IMR-90 (cell line): ENCODE measurements around the gene GRIK1. TPM values are rescaled to one million over a fixed set of nuclear protein-coding genes. Genes with fewer than 3 reads are reported as not detected.

Experiments used
- ATAC-seq: fragments of 200-7000 bp; cut with Tn5 transposase; 2 replicates; pipeline ENCODE4 v1.9.1; 2020; ENCODE audit warnings: low read depth, mild to moderate bottlenecking, moderate library complexity
- BruUV-seq: library from RNA; stranded (reverse); fragments of 400-500 nt; replicated peaks from 2 replicates; lab custom pipeline; 2021; lab: Mats Ljungman, UMichigan
- CTCF ChIA-PET: fragments of 300-600 bp; formaldehyde crosslinking; extraction: SDS; loops from one replicate; lab custom pipeline; 2021; ENCODE audit warnings: antibody characterized with exemption; lab: Yijun Ruan, JAX
- POLR2A ChIA-PET: fragments of 300-600 bp; sonication (Branson Sonifier 250); formaldehyde crosslinking; loops from one replicate; lab custom pipeline; 2022; ENCODE audit warnings: antibody characterized with exemption; ENCODE audit not compliant: unreplicated experiment; lab: Charles Lee
- DNase-seq: peaks from one replicate; pipeline ENCODE4 v3.0.0; 2013
- H2AFZ ChIP-seq: replicated peaks from 2 replicates; pipeline ENCODE3; 2013; ENCODE audit warnings: low read length, mild to moderate bottlenecking; ENCODE audit not compliant: poor library complexity
- H2AK5ac ChIP-seq: 2 replicates; pipeline ENCODE4 v1.6.1; 2013; ENCODE audit warnings: low read depth, low read length, inconsistent platforms
- H2AK9ac ChIP-seq: replicated peaks from 2 replicates; pipeline ENCODE3; 2013; ENCODE audit warnings: mild to moderate bottlenecking, low read depth, low read length, moderate library complexity; ENCODE audit not compliant: poor library complexity
- H2BK120ac ChIP-seq: 2 replicates; pipeline ENCODE4 v1.6.1; 2013; ENCODE audit warnings: low read depth, low read length, inconsistent platforms
- H2BK15ac ChIP-seq: 3 replicates; pipeline ENCODE4 v1.6.1; 2013; ENCODE audit warnings: low read depth, low read length, inconsistent platforms
- H2BK20ac ChIP-seq: 2 replicates; pipeline ENCODE4 v1.6.1; 2013; ENCODE audit warnings: low read depth, mild to moderate bottlenecking, inconsistent platforms, low read length, moderate library complexity
- H2BK5ac ChIP-seq: 2 replicates; pipeline ENCODE4 v1.6.1; 2013; ENCODE audit warnings: mild to moderate bottlenecking, low read depth, low read length, inconsistent platforms; ENCODE audit not compliant: poor library complexity, severe bottlenecking
- H3K14ac ChIP-seq: replicated peaks from 2 replicates; pipeline ENCODE4 v1.6.1; 2013; ENCODE audit warnings: low read depth, low read length, inconsistent platforms
- H3K18ac ChIP-seq: 2 replicates; pipeline ENCODE4 v1.6.1; 2013; ENCODE audit warnings: low read depth, low read length, control low read depth
- H3K23ac ChIP-seq: 2 replicates; pipeline ENCODE4 v1.6.1; 2013; ENCODE audit warnings: low read depth, low read length, inconsistent platforms
- H3K27ac ChIP-seq: 2 replicates; pipeline ENCODE4 v1.5.1; 2013; ENCODE audit warnings: mild to moderate bottlenecking, control low read depth, low read length; ENCODE audit not compliant: insufficient read depth
- H3K27me3 ChIP-seq: 2 replicates; pipeline ENCODE4 v1.6.1; 2013; ENCODE audit warnings: low read length; ENCODE audit not compliant: control insufficient read depth, insufficient read depth
- H3K36me3 ChIP-seq: 2 replicates; pipeline ENCODE4 v1.6.1; 2013; ENCODE audit warnings: low read length, mixed read lengths; ENCODE audit not compliant: control insufficient read depth, insufficient read depth
- H3K4ac ChIP-seq: 2 replicates; pipeline ENCODE4 v1.6.1; 2013; ENCODE audit warnings: low read depth, low read length, inconsistent platforms
- H3K4me1 ChIP-seq: 2 replicates; pipeline ENCODE4 v1.6.1; 2013; ENCODE audit warnings: low read length, mixed read lengths; ENCODE audit not compliant: control insufficient read depth, insufficient read depth
- H3K4me2 ChIP-seq: 2 replicates; pipeline ENCODE4 v1.6.1; 2013; ENCODE audit warnings: low read depth, mild to moderate bottlenecking, control low read depth, low read length, moderate library complexity
- H3K4me3 ChIP-seq: 2 replicates; pipeline ENCODE4 v1.5.1; 2013; ENCODE audit warnings: low read depth, mild to moderate bottlenecking, control low read depth, low read length, moderate library complexity; ENCODE audit not compliant: insufficient read depth
- H3K56ac ChIP-seq: 2 replicates; pipeline ENCODE4 v1.6.1; 2013; ENCODE audit warnings: low read length, inconsistent platforms; ENCODE audit not compliant: insufficient read depth; ENCODE audit errors: extremely low read depth
- H3K79me1 ChIP-seq, 2 experiments: 2 replicates each; pipeline ENCODE4 v1.6.1; 2013; ENCODE audit warnings: low read length in 2 of 2, inconsistent platforms in 1 of 2, low read depth in 1 of 2
- H3K9ac ChIP-seq: 2 replicates; pipeline ENCODE4 v1.6.1; 2013; ENCODE audit warnings: low read depth, low read length, control low read depth
- H3K9me1 ChIP-seq: 2 replicates; pipeline ENCODE4 v1.6.1; 2013; ENCODE audit warnings: low read length, inconsistent platforms; ENCODE audit not compliant: insufficient read depth
- H3K9me3 ChIP-seq: 2 replicates; pipeline ENCODE4 v1.6.1; 2013; ENCODE audit warnings: low read length; ENCODE audit not compliant: control insufficient read depth, insufficient read depth
- H4K20me1 ChIP-seq: 2 replicates; pipeline ENCODE4 v1.6.1; 2013; ENCODE audit warnings: low read length, inconsistent platforms; ENCODE audit not compliant: insufficient read depth
- H4K5ac ChIP-seq: 2 replicates; pipeline ENCODE4 v1.6.1; 2013; ENCODE audit warnings: mild to moderate bottlenecking, low read depth, low read length, control low read depth
- H4K8ac ChIP-seq, 2 experiments: 2 replicates each; pipeline ENCODE4 v1.6.1; 2013; ENCODE audit warnings: low read depth in 2 of 2, low read length in 2 of 2, control low read depth in 1 of 2, inconsistent platforms in 1 of 2
- H4K91ac ChIP-seq: 2 replicates; pipeline ENCODE4 v1.6.1; 2013; ENCODE audit warnings: low read depth, low read length, inconsistent platforms; ENCODE audit not compliant: insufficient read depth
- CEBPB ChIP-seq: IDR thresholded peaks from 2 replicates; pipeline ENCODE4 v1.6.1; 2012; ENCODE audit warnings: low read depth, low read length, improper control_type of control experiment
- CHD1 ChIP-seq: IDR thresholded peaks from 2 replicates; pipeline ENCODE4 v1.6.1; 2012; ENCODE audit warnings: low read depth, low read length, improper control_type of control experiment
- MAFK ChIP-seq: IDR thresholded peaks from 2 replicates; pipeline ENCODE4 v1.6.1; 2012; ENCODE audit warnings: low read depth, low read length, improper control_type of control experiment
- MXI1 ChIP-seq: IDR thresholded peaks from 2 replicates; pipeline ENCODE4 v1.6.1; 2012; ENCODE audit warnings: low read depth, mild to moderate bottlenecking, low read length, moderate library complexity, borderline replicate concordance
- RAD21 ChIP-seq: IDR thresholded peaks from 2 replicates; pipeline ENCODE4 v1.6.1; 2012; ENCODE audit warnings: low read length, improper control_type of control experiment
- RCOR1 ChIP-seq: IDR thresholded peaks from 2 replicates; pipeline ENCODE4 v1.6.1; 2012; ENCODE audit warnings: mild to moderate bottlenecking, low read length, improper control_type of control experiment; ENCODE audit not compliant: insufficient replicate concordance
- RFX5 ChIP-seq: IDR thresholded peaks from 2 replicates; pipeline ENCODE4 v1.8.0; 2012; ENCODE audit warnings: low read depth, mild to moderate bottlenecking, low read length, moderate library complexity
- WGBS, 2 experiments: methylation state at CpG; one replicate each; pipeline versions ENCODE4 v1.1.5 to v1.1.7; 2013; ENCODE audit warnings: missing lambda C conversion rate in 2 of 2; ENCODE audit not compliant: insufficient read length in 1 of 2; ENCODE audit errors: extremely low coverage in 2 of 2; 5-methylcytosine and 5-hydroxymethylcytosine counted together
- dilution Hi-C: fragments of 300-500 bp; cut with HindIII; formaldehyde crosslinking; loops from one replicate; pipeline ENCODE4 v1.14.3; 2018; ENCODE audit warnings: low sequenced_read_pairs; ENCODE audit not compliant: unreplicated experiment
- in situ Hi-C: fragments of 300-500 bp; cut with MboI; formaldehyde crosslinking; loops from 3 replicates; pipeline ENCODE4 v1.14.3; 2019; ENCODE audit warnings: low sequenced_read_pairs, inconsistent platforms, mixed read lengths
- intact Hi-C: fragments of 100-400 bp; cut with micrococcal nuclease; formaldehyde crosslinking; loops from 2 replicates; pipeline ENCODE4 v1.10.0; 2022
- polyA plus RNA-seq, 3 experiments: library from polyadenylated mRNA; depleted of rRNA; stranded (reverse); fragments of >200 nt; gene quantifications; 2 replicates each; pipeline ENCODE4 v1.2.3, GENCODE V29; 2012; ENCODE audit warnings: low replicate concordance in 1 of 3
- total RNA-seq: library from RNA; depleted of rRNA; stranded (reverse); fragments of >200 nt; gene quantifications from 2 replicates; pipeline ENCODE4 v1.2.3, GENCODE V29; 2012
- TF ChIP-seq, protein P1 (sequence below): fragments of 150-350 bp; IDR thresholded peaks from 2 replicates; pipeline ENCODE4 v1.6.1; 2016; ENCODE audit warnings: low read depth, mild to moderate bottlenecking, low read length, moderate library complexity, borderline replicate concordance

GRIK1 gene
- total and polyA plus RNA-seq, 2 of the 4 experiments (the other 2 are of a cell fraction) = not detected

GRCh38 chr21:29737186-29737585 is 202.6 kb downstream of the GRIK1 start:
- dilution Hi-C loops (no loop called here), in situ Hi-C loops (no loop called here), intact Hi-C loops (no loop called here)
- H3K9ac ChIP-seq = no peak overlapping the region
- H3K36me3 ChIP-seq = no peaks in the 10 kb centered on the region
- ChIA-PET CTCF (no interaction called here), POLR2A (no interaction called here)
- H3K9me3 ChIP-seq = no peaks in the 10 kb centered on the region
- no peak overlapping the region for H2BK5ac ChIP-seq
- no peaks in the 10 kb centered on the region for H3K79me1 ChIP-seq
- H3K23ac ChIP-seq = no peak overlapping the region
- H3K4me2 ChIP-seq = no peak overlapping the region
- no peak overlapping the region for H3K4me3 ChIP-seq
- no peak overlapping the region for H4K91ac ChIP-seq
- TF ChIP-seq RFX5 (no peak), MAFK (no peak), CEBPB (no peak), MXI1 (no peak), CHD1 (no peak), RAD21 (no peak), RCOR1 (no peak)
- TF ChIP-seq, protein P1, sequence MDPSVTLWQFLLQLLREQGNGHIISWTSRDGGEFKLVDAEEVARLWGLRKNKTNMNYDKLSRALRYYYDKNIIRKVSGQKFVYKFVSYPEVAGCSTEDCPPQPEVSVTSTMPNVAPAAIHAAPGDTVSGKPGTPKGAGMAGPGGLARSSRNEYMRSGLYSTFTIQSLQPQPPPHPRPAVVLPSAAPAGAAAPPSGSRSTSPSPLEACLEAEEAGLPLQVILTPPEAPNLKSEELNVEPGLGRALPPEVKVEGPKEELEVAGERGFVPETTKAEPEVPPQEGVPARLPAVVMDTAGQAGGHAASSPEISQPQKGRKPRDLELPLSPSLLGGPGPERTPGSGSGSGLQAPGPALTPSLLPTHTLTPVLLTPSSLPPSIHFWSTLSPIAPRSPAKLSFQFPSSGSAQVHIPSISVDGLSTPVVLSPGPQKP = no peak
- no peak overlapping the region for H2AK9ac ChIP-seq
- H3K4ac ChIP-seq = no peak overlapping the region
- DNase-seq (no peak), ATAC-seq (no peak)
- no peak overlapping the region for H2BK15ac ChIP-seq
- no peak overlapping the region for H3K56ac ChIP-seq
- no peak overlapping the region for H2AFZ ChIP-seq
- BruUV-seq = no TSS peak
- WGBS, 2 experiments = no CpG with 5 or more reads among the region's 5 CpGs
- no peak overlapping the region for H4K8ac ChIP-seq
- no peaks in the 10 kb centered on the region for H3K27me3 ChIP-seq
- H4K20me1 ChIP-seq = no peaks in the 10 kb centered on the region
- no peaks in the 10 kb centered on the region for H3K4me1 ChIP-seq
- no peak overlapping the region for H3K18ac ChIP-seq
- no peak overlapping the region for H3K27ac ChIP-seq
- no peak overlapping the region for H2BK120ac ChIP-seq
- no peak overlapping the region for H2BK20ac ChIP-seq
- no peak overlapping the region for H4K5ac ChIP-seq
- no peak overlapping the region for H3K14ac ChIP-seq
- no peak overlapping the region for H2AK5ac ChIP-seq
- no peaks in the 10 kb centered on the region for H3K9me1 ChIP-seq
